Panc1 (cell line): Measurements from ENCODE around the gene TCTN3. TPM values are rescaled to one million over a fixed set of nuclear protein-coding genes. Genes with fewer than 3 reads are reported as not detected.

Experiments
- ATAC-seq: fragments of 200-7000 bp; cut with Tn5 transposase; 2 replicates; pipeline ENCODE4 v1.9.1; 2020; ENCODE audit warnings: mild to moderate bottlenecking, moderate library complexity
- BruUV-seq: library from RNA; stranded (reverse); fragments of 400-500 nt; replicated peaks from 2 replicates; lab custom pipeline; 2021; lab: Mats Ljungman, UMichigan
- CTCF ChIA-PET: fragments of 300-600 bp; sonication (Branson Sonifier 250); formaldehyde crosslinking; loops from one replicate; lab custom pipeline; 2022; ENCODE audit warnings: antibody characterized with exemption; lab: Charles Lee
- POLR2A ChIA-PET: fragments of 300-600 bp; sonication (Branson Sonifier 250); formaldehyde crosslinking; loops from one replicate; lab custom pipeline; 2022; ENCODE audit warnings: antibody characterized with exemption; lab: Charles Lee
- DNase-seq: peaks from one replicate; pipeline ENCODE4 v3.0.0-alpha.2; 2010; ENCODE audit warnings: low read depth, low spot score
- H3K27ac ChIP-seq: 2 replicates; pipeline ENCODE4 v1.5.1; 2011; ENCODE audit warnings: mild to moderate bottlenecking, low read length, inconsistent platforms
- H3K27me3 ChIP-seq: fragments of 200-500 bp; sonication (Bioruptor generic); 2 replicates; pipeline ENCODE4 v1.6.0; 2014; ENCODE audit warnings: low read length, inconsistent platforms; ENCODE audit not compliant: control insufficient read depth, insufficient read depth
- H3K36me3 ChIP-seq: fragments of 200-500 bp; sonication (Bioruptor generic); 2 replicates; pipeline ENCODE4 v1.5.1; 2014; ENCODE audit warnings: inconsistent platforms, mild to moderate bottlenecking, low read length, moderate library complexity; ENCODE audit not compliant: control insufficient read depth, insufficient read depth
- H3K4me1 ChIP-seq: 2 replicates; pipeline ENCODE4 v1.5.1; 2011; ENCODE audit warnings: inconsistent platforms, mild to moderate bottlenecking, low read length, moderate library complexity; ENCODE audit not compliant: control insufficient read depth, insufficient read depth
- H3K4me3 ChIP-seq, 2 experiments: 2 replicates each; pipeline ENCODE4 v1.5.1; 2011 to 2012; ENCODE audit warnings: low read depth in 2 of 2, low read length in 2 of 2, mild to moderate bottlenecking in 2 of 2, inconsistent platforms in 1 of 2, moderate library complexity in 1 of 2
- H3K9me3 ChIP-seq: fragments of 200-500 bp; sonication (Bioruptor generic); 2 replicates; pipeline ENCODE4 v1.5.1; 2014; ENCODE audit warnings: low read depth, mild to moderate bottlenecking, inconsistent platforms, low read length, moderate library complexity; ENCODE audit not compliant: control insufficient read depth, insufficient read depth
- POLR2AphosphoS5 ChIP-seq: IDR thresholded peaks from 2 replicates; pipeline ENCODE4 v1.6.1; 2012; ENCODE audit warnings: mild to moderate bottlenecking, low read depth, low read length, moderate library complexity
- REST ChIP-seq, 2 experiments: IDR thresholded peaks; 2 replicates each; pipeline ENCODE4 v1.6.1; 2011 to 2012; ENCODE audit warnings: low read depth in 2 of 2, control low read depth in 1 of 2, low read length in 1 of 2, mild to moderate bottlenecking in 1 of 2, moderate library complexity in 1 of 2; ENCODE audit not compliant: insufficient read depth in 1 of 2
- SIN3A ChIP-seq: IDR thresholded peaks from 2 replicates; pipeline ENCODE4 v1.6.1; 2012; ENCODE audit warnings: low read depth, mild to moderate bottlenecking, low read length, moderate library complexity, borderline replicate concordance; ENCODE audit not compliant: insufficient read depth
- TCF7L2 ChIP-seq: IDR thresholded peaks from 2 replicates; pipeline ENCODE4 v1.6.1; 2011; ENCODE audit warnings: mild to moderate bottlenecking, low read depth, low read length, inconsistent platforms
- in situ Hi-C: cut with HindIII; loops from 2 replicates; pipeline ENCODE4 v1.10.0; 2016; ENCODE audit warnings: low sequenced_read_pairs, low pct_unique_long_range_greater_than_20kb
- intact Hi-C: fragments of 100-400 bp; cut with micrococcal nuclease; formaldehyde crosslinking; loops from one replicate; pipeline ENCODE4 v1.10.0; 2022; ENCODE audit not compliant: unreplicated experiment
- total RNA-seq: library from RNA; stranded (reverse); gene quantifications from one replicate; pipeline ENCODE4 v1.2.1, GENCODE V29; 2021; ENCODE audit not compliant: unreplicated experiment
- TF ChIP-seq, protein P1 (sequence below): fragments of 450-650 bp; IDR thresholded peaks from 2 replicates; pipeline ENCODE4 v1.5.1; 2017; ENCODE audit warnings: mild to moderate bottlenecking

Gene TCTN3
- total RNA-seq, 1 experiment from 2014 or later: 56.6 TPM

DNA sequence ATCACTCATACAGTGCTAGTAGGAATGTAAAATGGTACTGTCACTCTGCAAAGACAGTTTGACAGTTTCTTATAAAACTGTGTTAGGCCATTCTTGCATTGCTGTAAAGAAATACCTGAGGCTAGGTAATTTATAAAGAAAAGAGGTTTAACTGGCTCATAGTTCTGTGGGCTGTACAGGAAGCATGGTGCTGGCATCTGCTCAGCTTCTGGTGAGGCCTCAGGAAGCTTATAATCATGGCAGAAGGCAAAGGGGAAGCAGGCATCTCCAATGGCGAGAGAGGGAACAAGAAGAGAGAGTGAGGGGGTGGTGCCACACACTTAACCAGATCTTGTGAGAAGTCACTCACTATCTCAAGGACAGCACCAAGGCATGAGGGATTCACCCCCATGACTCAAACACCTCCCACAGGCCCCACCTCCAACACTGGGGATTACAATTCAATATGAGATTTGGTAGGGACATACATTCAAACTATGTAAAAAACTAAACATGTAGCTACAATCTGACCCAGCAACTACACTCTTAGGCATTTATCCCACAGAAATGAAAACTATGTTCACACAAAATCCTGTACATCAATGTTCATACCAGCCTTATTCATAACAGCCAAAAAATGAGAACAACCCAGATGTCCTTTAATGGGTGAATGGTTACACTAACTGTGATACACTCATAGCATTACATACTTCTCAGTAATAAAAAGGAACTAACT lies 42.2 kb downstream of the TCTN3 start:
- no TSS peak for BruUV-seq
- DNase-seq (no peak), ATAC-seq (no peak)
- peaks cover 3% of the 10 kb centered on the region; the same call in 1 of the 2 replicates for H3K36me3 ChIP-seq
- H3K27ac ChIP-seq: no peak overlapping the region
- H3K9me3 ChIP-seq: peaks cover 3% of the 10 kb centered on the region; the same call in 1 of the 2 replicates
- in situ Hi-C loops (no loop called here), intact Hi-C loops (no loop called here)
- TF ChIP-seq SIN3A: no peak
- TF ChIP-seq, protein P1, sequence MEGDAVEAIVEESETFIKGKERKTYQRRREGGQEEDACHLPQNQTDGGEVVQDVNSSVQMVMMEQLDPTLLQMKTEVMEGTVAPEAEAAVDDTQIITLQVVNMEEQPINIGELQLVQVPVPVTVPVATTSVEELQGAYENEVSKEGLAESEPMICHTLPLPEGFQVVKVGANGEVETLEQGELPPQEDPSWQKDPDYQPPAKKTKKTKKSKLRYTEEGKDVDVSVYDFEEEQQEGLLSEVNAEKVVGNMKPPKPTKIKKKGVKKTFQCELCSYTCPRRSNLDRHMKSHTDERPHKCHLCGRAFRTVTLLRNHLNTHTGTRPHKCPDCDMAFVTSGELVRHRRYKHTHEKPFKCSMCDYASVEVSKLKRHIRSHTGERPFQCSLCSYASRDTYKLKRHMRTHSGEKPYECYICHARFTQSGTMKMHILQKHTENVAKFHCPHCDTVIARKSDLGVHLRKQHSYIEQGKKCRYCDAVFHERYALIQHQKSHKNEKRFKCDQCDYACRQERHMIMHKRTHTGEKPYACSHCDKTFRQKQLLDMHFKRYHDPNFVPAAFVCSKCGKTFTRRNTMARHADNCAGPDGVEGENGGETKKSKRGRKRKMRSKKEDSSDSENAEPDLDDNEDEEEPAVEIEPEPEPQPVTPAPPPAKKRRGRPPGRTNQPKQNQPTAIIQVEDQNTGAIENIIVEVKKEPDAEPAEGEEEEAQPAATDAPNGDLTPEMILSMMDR: no peak
- TF ChIP-seq POLR2AphosphoS5: no peak
- TF ChIP-seq REST (IDR thresholded peaks at IDR 0.05; ENCODE audit: insufficient read depth in 1 of 2, low read depth in 2 of 2, low read length in 1 of 2): no peak
- TF ChIP-seq TCF7L2: no peak
- H3K27me3 ChIP-seq: no peaks in the 10 kb centered on the region
- CTCF ChIA-PET: interaction anchor here (0.6 to 0.7 kb wide), 2 partner anchors 213 to 991 kb away, joined by 3 to 5 read pairs; no protein-coding TSS in a partner anchor
- POLR2A ChIA-PET: no interaction called here
- peaks cover 8% of the 10 kb centered on the region; the same call in 1 of the 2 replicates for H3K4me1 ChIP-seq
- no peak overlapping the region for H3K4me3 ChIP-seq

DNA sequence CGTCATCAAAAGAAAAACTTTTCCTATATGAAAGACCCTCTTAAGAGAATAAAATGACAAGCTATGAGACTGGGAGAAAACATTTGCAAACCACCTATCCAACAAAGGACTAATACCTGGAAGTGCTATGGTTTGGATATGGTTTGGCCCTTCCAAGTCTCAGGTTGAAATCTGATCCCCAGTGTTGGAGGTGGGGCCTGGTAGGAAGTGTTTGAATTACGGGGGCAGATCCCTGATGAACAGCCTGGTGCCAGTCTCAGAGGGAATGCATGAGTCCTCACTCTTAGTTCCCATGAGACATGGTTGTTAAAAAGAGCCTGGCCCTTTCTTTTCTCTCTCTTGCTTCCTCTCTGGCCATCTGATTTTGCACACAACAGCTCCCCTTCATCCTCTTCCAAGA lies 43.5 kb downstream of the TCTN3 start:
- Histone ChIP-seq H3K27ac (no peak overlapping the region), H3K27me3 (no peaks in the 10 kb centered on the region), H3K36me3 (no peaks in the 10 kb centered on the region), H3K4me3 (no peak overlapping the region), H3K9me3 (peaks cover 3% of the 10 kb centered on the region; the same call in 1 of the 2 replicates), H3K4me1 (peaks cover 4% of the 10 kb centered on the region; the same call in 1 of the 2 replicates)
- no TSS peak for BruUV-seq
- in situ Hi-C loops: no loop called here
- CTCF ChIA-PET: interaction anchor here (0.6 to 1.5 kb wide), 2 partner anchors 44 to 470 kb away, joined by 3 to 4 read pairs; partner anchors contain the start of gene TCTN3
- no peak for DNase-seq
- TF ChIP-seq POLR2AphosphoS5 (no peak), SIN3A (no peak), TCF7L2 (no peak), REST (IDR thresholded peaks at IDR 0.05; ENCODE audit: insufficient read depth in 1 of 2, low read depth in 2 of 2, low read length in 1 of 2) (no peak)
- TF ChIP-seq, protein P1: no peak
- POLR2A ChIA-PET: no interaction called here
- intact Hi-C loops: no loop called here
- no peak for ATAC-seq
